Neuron (in vitro differentiated cells): Measurements from ENCODE around the gene CCDC85B.
"Not testable (repeated sequence)": the region's sequence is repeated elsewhere in the genome, so short reads cannot be mapped to it uniquely, and the experiment has no call there.

Source experiments
- H2AFZ ChIP-seq: one replicate; pipeline ENCODE4 v1.6.1; 2013; ENCODE audit warnings: low read depth, mild to moderate bottlenecking, inconsistent platforms, low read length, moderate library complexity
- H3K27me3 ChIP-seq: one replicate; pipeline ENCODE4 v1.6.1; 2013; ENCODE audit warnings: low read length; ENCODE audit not compliant: insufficient read depth
- H3K36me3 ChIP-seq: one replicate; pipeline ENCODE4 v1.6.1; 2013; ENCODE audit warnings: low read length; ENCODE audit not compliant: insufficient read depth
- H3K4me1 ChIP-seq: one replicate; pipeline ENCODE4 v1.6.1; 2013; ENCODE audit warnings: low read length; ENCODE audit not compliant: insufficient read depth
- H3K4me3 ChIP-seq: 2 replicates; pipeline ENCODE4 v1.5.1; 2013; ENCODE audit warnings: mild to moderate bottlenecking, low read length, moderate library complexity
- H3K9me3 ChIP-seq: one replicate; pipeline ENCODE4 v1.6.1; 2013; ENCODE audit warnings: low read length

The CCDC85B gene

GRCh38 chr11:65890324-65891218, at the start of gene CCDC85B:
TSS of gene CCDC85B (plus strand) at chr11:65890673. CDS start at chr11:65890784, 111 bp downstream.
- Histone ChIP-seq H3K36me3 (peaks cover 13% of the 10 kb centered on the region), H3K9me3 (no peaks in the 10 kb centered on the region), H3K4me3 (peak within 1 kb of the TSS; percentile 79), H3K27me3 (no peaks in the 10 kb centered on the region), H2AFZ (peak within 1 kb of the TSS; percentile 63), H3K4me1 (peaks cover 36% of the 10 kb centered on the region)

- Histone ChIP-seq H3K36me3 (no peaks in the 10 kb centered on the region), H3K4me1 (no peaks in the 10 kb centered on the region), H3K4me3 (no peak overlapping the region), H2AFZ (no peak overlapping the region), H3K27me3 (no peaks in the 10 kb centered on the region), H3K9me3 (no peaks in the 10 kb centered on the region)
These were observed 48.3 kb upstream of the CCDC85B start for GRCh38 chr11:65842144-65842543.

- H3K36me3 ChIP-seq: no peaks in the 10 kb centered on the region
- no peak overlapping the region for H2AFZ ChIP-seq
- no peak overlapping the region for H3K4me3 ChIP-seq
- no peaks in the 10 kb centered on the region for H3K9me3 ChIP-seq
- H3K27me3 ChIP-seq: no peaks in the 10 kb centered on the region
- H3K4me1 ChIP-seq: no peaks in the 10 kb centered on the region
These were observed 46.7 kb upstream of the CCDC85B start for GRCh38 chr11:65843811-65844210.

GRCh38 chr11:65844231-65844872, 46.1 kb upstream of the CCDC85B start:
- Histone ChIP-seq H3K27me3 (no peaks in the 10 kb centered on the region), H3K36me3 (no peaks in the 10 kb centered on the region), H2AFZ (no peak overlapping the region), H3K4me3 (no peak overlapping the region), H3K9me3 (no peaks in the 10 kb centered on the region), H3K4me1 (no peaks in the 10 kb centered on the region)

GRCh38 chr11:65847746-65848145, 42.7 kb upstream of the CCDC85B start:
- Histone ChIP-seq H3K9me3 (peaks cover 7% of the 10 kb centered on the region), H3K36me3 (peaks cover 6% of the 10 kb centered on the region), H2AFZ (no peak overlapping the region), H3K27me3 (no peaks in the 10 kb centered on the region), H3K4me3 (no peak overlapping the region), H3K4me1 (no peaks in the 10 kb centered on the region)

GRCh38 chr11:65848693-65849092, 41.8 kb upstream of the CCDC85B start:
- not testable (repeated sequence) for H2AFZ ChIP-seq, H3K4me3 ChIP-seq, H3K9me3 ChIP-seq, H3K27me3 ChIP-seq, H3K4me1 ChIP-seq
- peaks cover 16% of the 10 kb centered on the region for H3K36me3 ChIP-seq

GRCh38 chr11:65849366-65849765, 41.1 kb upstream of the CCDC85B start:
- Histone ChIP-seq H3K4me1 (no peaks in the 10 kb centered on the region), H2AFZ (no peak overlapping the region), H3K4me3 (no peak overlapping the region), H3K27me3 (no peaks in the 10 kb centered on the region), H3K9me3 (peaks cover 7% of the 10 kb centered on the region), H3K36me3 (peaks cover 22% of the 10 kb centered on the region)

GRCh38 chr11:65849771-65850216, 40.7 kb upstream of the CCDC85B start:
- Histone ChIP-seq H3K9me3 (peaks cover 7% of the 10 kb centered on the region), H3K36me3 (peaks cover 27% of the 10 kb centered on the region), H3K27me3 (no peaks in the 10 kb centered on the region), H2AFZ (no peak overlapping the region), H3K4me3 (no peak overlapping the region), H3K4me1 (no peaks in the 10 kb centered on the region)

GRCh38 chr11:65850217-65851082, 40.0 kb upstream of the CCDC85B start:
- H3K4me1 ChIP-seq: no peaks in the 10 kb centered on the region
- H3K27me3 ChIP-seq: no peaks in the 10 kb centered on the region
- H3K9me3 ChIP-seq: peaks cover 7% of the 10 kb centered on the region
- no peak overlapping the region for H2AFZ ChIP-seq
- no peak overlapping the region for H3K4me3 ChIP-seq
- H3K36me3 ChIP-seq: peaks cover 33% of the 10 kb centered on the region

GRCh38 chr11:65851083-65851579, 39.3 kb upstream of the CCDC85B start:
- H3K4me1 ChIP-seq: peaks cover 4% of the 10 kb centered on the region
- H2AFZ ChIP-seq: no peak overlapping the region
- H3K9me3 ChIP-seq: peaks cover 7% of the 10 kb centered on the region
- no peaks in the 10 kb centered on the region for H3K27me3 ChIP-seq
- H3K4me3 ChIP-seq: no peak overlapping the region
- peaks cover 40% of the 10 kb centered on the region for H3K36me3 ChIP-seq

GRCh38 chr11:65851811-65852507, 38.5 kb upstream of the CCDC85B start:
- peaks cover 7% of the 10 kb centered on the region for H3K9me3 ChIP-seq
- no peaks in the 10 kb centered on the region for H3K27me3 ChIP-seq
- H3K36me3 ChIP-seq: peaks cover 45% of the 10 kb centered on the region
- H2AFZ ChIP-seq: no peak overlapping the region
- H3K4me3 ChIP-seq: no peak overlapping the region
- peaks cover 11% of the 10 kb centered on the region for H3K4me1 ChIP-seq

- H3K9me3 ChIP-seq: peaks cover 7% of the 10 kb centered on the region
- no peak overlapping the region for H3K4me3 ChIP-seq
- H3K4me1 ChIP-seq: peaks cover 11% of the 10 kb centered on the region
- H3K36me3 ChIP-seq: peaks cover 45% of the 10 kb centered on the region
- no peaks in the 10 kb centered on the region for H3K27me3 ChIP-seq
- H2AFZ ChIP-seq: no peak overlapping the region
These were observed 37.8 kb upstream of the CCDC85B start for GRCh38 chr11:65852508-65853245.
